H1 (cell line): Measurements from ENCODE around the gene PCBD1.

Experiments
- EGR1 ChIP-seq: IDR thresholded peaks from 2 replicates; pipeline ENCODE4 v1.6.1; 2011; ENCODE audit warnings: low read depth, low read length, borderline replicate concordance
- TF ChIP-seq, protein P1 (sequence below), 3 experiments: IDR thresholded peaks; 1 replicate in 2 of 3; 2 replicates in 1 of 3; pipeline versions ENCODE4 v1.5.1 to v1.6.1; 2011; ENCODE audit warnings: low read length in 3 of 3, mild to moderate bottlenecking in 3 of 3, inconsistent platforms in 2 of 3, low read depth in 1 of 3, moderate library complexity in 1 of 3; ENCODE audit not compliant: insufficient read depth in 1 of 3; ENCODE audit errors: control extremely low read depth in 1 of 3

- TF ChIP-seq EGR1, result no peak
- TF ChIP-seq, protein P1, sequence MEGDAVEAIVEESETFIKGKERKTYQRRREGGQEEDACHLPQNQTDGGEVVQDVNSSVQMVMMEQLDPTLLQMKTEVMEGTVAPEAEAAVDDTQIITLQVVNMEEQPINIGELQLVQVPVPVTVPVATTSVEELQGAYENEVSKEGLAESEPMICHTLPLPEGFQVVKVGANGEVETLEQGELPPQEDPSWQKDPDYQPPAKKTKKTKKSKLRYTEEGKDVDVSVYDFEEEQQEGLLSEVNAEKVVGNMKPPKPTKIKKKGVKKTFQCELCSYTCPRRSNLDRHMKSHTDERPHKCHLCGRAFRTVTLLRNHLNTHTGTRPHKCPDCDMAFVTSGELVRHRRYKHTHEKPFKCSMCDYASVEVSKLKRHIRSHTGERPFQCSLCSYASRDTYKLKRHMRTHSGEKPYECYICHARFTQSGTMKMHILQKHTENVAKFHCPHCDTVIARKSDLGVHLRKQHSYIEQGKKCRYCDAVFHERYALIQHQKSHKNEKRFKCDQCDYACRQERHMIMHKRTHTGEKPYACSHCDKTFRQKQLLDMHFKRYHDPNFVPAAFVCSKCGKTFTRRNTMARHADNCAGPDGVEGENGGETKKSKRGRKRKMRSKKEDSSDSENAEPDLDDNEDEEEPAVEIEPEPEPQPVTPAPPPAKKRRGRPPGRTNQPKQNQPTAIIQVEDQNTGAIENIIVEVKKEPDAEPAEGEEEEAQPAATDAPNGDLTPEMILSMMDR (IDR thresholded peaks at IDR 0.05; ENCODE audit: control extremely low read depth in 1 of 3, insufficient read depth in 1 of 3, low read depth in 1 of 3, low read length in 3 of 3), result no peak
Measured at GRCh38 chr10:70928140-70928539, 39.8 kb upstream of the PCBD1 start.
